ENCODE data around the gene SRD5A3.

DNA sequence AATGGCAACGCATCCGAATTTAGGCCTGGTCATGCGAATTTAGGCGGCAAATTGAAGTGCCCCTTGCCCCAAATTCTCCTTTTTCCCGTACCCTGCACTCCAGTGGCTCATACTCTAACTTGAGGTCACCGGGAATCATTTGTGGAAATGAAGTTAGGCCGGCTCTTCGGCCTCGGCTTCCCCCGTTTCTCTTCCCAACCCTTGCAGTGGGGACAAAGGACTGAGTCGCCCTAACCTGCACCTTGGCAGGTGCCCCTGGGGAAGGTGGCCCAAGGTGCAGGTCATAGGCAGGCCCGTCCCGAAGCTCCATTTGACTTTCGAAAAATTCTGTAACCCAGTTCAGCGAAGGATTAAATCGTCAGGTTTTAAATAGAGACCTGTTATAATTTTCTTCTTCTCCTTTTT, 811 bp downstream of the SRD5A3 start:
- TF ChIP-seq, protein P1, sequence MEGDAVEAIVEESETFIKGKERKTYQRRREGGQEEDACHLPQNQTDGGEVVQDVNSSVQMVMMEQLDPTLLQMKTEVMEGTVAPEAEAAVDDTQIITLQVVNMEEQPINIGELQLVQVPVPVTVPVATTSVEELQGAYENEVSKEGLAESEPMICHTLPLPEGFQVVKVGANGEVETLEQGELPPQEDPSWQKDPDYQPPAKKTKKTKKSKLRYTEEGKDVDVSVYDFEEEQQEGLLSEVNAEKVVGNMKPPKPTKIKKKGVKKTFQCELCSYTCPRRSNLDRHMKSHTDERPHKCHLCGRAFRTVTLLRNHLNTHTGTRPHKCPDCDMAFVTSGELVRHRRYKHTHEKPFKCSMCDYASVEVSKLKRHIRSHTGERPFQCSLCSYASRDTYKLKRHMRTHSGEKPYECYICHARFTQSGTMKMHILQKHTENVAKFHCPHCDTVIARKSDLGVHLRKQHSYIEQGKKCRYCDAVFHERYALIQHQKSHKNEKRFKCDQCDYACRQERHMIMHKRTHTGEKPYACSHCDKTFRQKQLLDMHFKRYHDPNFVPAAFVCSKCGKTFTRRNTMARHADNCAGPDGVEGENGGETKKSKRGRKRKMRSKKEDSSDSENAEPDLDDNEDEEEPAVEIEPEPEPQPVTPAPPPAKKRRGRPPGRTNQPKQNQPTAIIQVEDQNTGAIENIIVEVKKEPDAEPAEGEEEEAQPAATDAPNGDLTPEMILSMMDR (IDR thresholded peaks at IDR 0.05 in 8 of 11, conservative IDR thresholded peaks at IDR 0.05 in 3 of 11): no peak
- TF ChIP-seq POLR2A (IDR thresholded peaks at IDR 0.05): no peak

All from spleen (tissue), 7 donors.